Small intestine (tissue), 7 donors: ENCODE data around the gene GALM. TPM values are rescaled to one million over a fixed set of nuclear protein-coding genes. Genes with fewer than 3 reads are reported as not detected.
"Not testable (repeated sequence)": the region's sequence is repeated elsewhere in the genome, so short reads cannot be mapped to it uniquely, and the experiment has no call there.

Source experiments
- DNase-seq, 2 donors: peaks; one replicate each; pipeline versions ENCODE4 v3.0.0 to v3.0.0-alpha.2; 2013
- FAIRE-seq: peaks from 2 replicates; lab custom pipeline; 2012; peaks lifted over from hg19 to GRCh38; lab: Jason Lieb, UNC
- H3K27ac ChIP-seq, 3 donors: one replicate each; pipeline ENCODE4 v1.5.1; 2013; ENCODE audit warnings: low read length in 2 of 3, mild to moderate bottlenecking in 2 of 3, control low read depth in 1 of 3, inconsistent platforms in 1 of 3, low read depth in 1 of 3, moderate library complexity in 1 of 3
- H3K27me3 ChIP-seq, 3 donors: one replicate each; pipeline ENCODE4 v1.6.1; 2013; ENCODE audit warnings: low read length in 3 of 3, inconsistent platforms in 1 of 3; ENCODE audit not compliant: control insufficient read depth in 3 of 3, insufficient read depth in 3 of 3
- H3K36me3 ChIP-seq, 3 donors: one replicate each; pipeline ENCODE4 v1.6.1; 2013; ENCODE audit warnings: low read length in 3 of 3, inconsistent platforms in 1 of 3, low read depth in 1 of 3, mild to moderate bottlenecking in 1 of 3, moderate library complexity in 1 of 3; ENCODE audit not compliant: control insufficient read depth in 3 of 3, insufficient read depth in 2 of 3
- H3K4me1 ChIP-seq, 3 donors: one replicate each; pipeline ENCODE4 v1.6.1; 2013; ENCODE audit warnings: low read length in 2 of 3, inconsistent platforms in 1 of 3, low read depth in 1 of 3, mild to moderate bottlenecking in 1 of 3, moderate library complexity in 1 of 3; ENCODE audit not compliant: control insufficient read depth in 3 of 3, insufficient read depth in 2 of 3
- H3K4me3 ChIP-seq, 3 donors: one replicate each; pipeline ENCODE4 v1.5.1; 2013; ENCODE audit warnings: low read length in 3 of 3, control low read depth in 1 of 3, inconsistent platforms in 1 of 3, low read depth in 1 of 3, mild to moderate bottlenecking in 1 of 3, moderate library complexity in 1 of 3
- H3K9me3 ChIP-seq, 2 donors: one replicate each; pipeline ENCODE4 v1.6.1; 2013; ENCODE audit warnings: low read depth in 1 of 2, low read length in 1 of 2; ENCODE audit not compliant: control insufficient read depth in 2 of 2, insufficient read depth in 1 of 2
- WGBS, 3 donors: extraction: QIAGEN DNeasy Blood & Tissue Kit; methylation state at CpG; one replicate each; pipeline ENCODE4 v1.1.7; 2013; 5-methylcytosine and 5-hydroxymethylcytosine counted together
- polyA plus RNA-seq, 4 donors: library from polyadenylated mRNA; stranded (reverse) in 3 of 4; unstranded in 1 of 4; fragments of 200-250 nt in 3 of 4; fragments of 120-200 nt in 1 of 4; gene quantifications; one replicate each; pipeline versions ENCODE4 v1.2.1 to v1.2.3, GENCODE V29; 2013
- donor health status: healthy with polysubstance abuse.
- donor health status: control.
- donor health status: control.
- donor health status: Bipolar disorder and iron deficiency.
- donor health status: healthy.

Gene GALM
- polyA plus RNA-seq, 4 donors: 48.6 to 148 (median 82.9) TPM

GRCh38 chr2:38737000-38737698, 71.2 kb downstream of the GALM start:
- peak overlapping the region in 1 of 3 donors; percentile 83 for H3K27ac ChIP-seq
- not testable (repeated sequence) for DNase-seq, H3K27me3 ChIP-seq, H3K4me1 ChIP-seq, H3K9me3 ChIP-seq, FAIRE-seq, H3K4me3 ChIP-seq
- 74 to 91% (median 84%) methylated on average over 11 of the region's 11 CpGs for WGBS, 3 donors
- H3K36me3 ChIP-seq: peaks cover 0 to 40% (median 4%) of the 10 kb centered on the region in 3 donors

DNA sequence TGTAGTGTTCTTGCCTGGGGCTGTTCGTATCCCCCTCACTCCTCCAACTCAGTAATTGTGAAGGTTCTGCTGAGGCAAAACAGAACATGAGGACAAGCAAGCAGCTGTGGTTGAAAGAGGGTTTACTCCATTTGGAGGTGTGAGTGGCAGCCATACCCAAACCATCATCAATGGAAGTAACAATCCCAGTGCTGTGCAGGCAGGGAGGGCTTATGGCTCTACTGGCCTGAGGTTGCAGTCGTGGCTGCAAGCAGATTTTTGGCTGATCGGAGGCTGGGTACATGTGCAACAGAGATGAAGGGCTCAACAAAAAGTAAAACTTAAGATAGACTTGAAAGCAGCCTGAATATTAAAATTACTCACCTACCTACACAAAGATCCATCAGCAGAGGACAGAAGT, 72.0 kb downstream of the GALM start:
- WGBS, 3 donors: 84 to 93% (median 88%) methylated on average over 3 of the region's 3 CpGs
- Histone ChIP-seq H3K4me1 (peaks cover 0 to 10% (median 5%) of the 10 kb centered on the region in 3 donors), H3K36me3 (peaks cover 0 to 40% (median 0%) of the 10 kb centered on the region in 3 donors), H3K4me3 (no peak overlapping the region), H3K27ac (peak overlapping the region in 1 of 3 donors; percentile 83), H3K27me3 (no peaks in the 10 kb centered on the region), H3K9me3 (no peaks in the 10 kb centered on the region)
- DNase-seq (no peak), FAIRE-seq (no peak)

DNA sequence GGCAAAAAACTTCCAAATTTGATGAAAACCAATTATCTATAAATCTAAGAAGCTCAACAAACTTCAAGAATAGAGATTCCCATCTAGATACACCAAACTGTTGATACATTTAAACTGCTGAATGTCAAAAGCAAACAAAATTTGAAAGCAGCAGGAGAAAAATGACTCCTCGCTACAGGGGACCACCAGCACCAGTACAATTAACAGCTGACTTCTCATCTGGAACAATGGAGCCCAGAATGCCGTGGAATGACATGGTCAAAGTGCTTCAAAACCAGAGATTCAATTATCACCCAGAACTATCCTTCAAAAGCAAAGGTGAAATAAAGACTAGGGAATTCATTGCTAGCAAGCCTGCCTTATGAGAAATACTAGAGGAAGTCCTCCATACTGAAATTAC, 73.6 kb downstream of the GALM start:
- FAIRE-seq (no peak), DNase-seq (no peak)
- no peak overlapping the region for H3K4me3 ChIP-seq
- H3K27me3 ChIP-seq: no peaks in the 10 kb centered on the region
- H3K36me3 ChIP-seq: peaks cover 0 to 25% (median 9%) of the 10 kb centered on the region in 3 donors
- H3K27ac ChIP-seq: no peak overlapping the region
- H3K4me1 ChIP-seq: peaks cover 3 to 10% (median 5%) of the 10 kb centered on the region in 3 donors
- WGBS, 3 donors: 97 to 100% (median 98%) methylated on average over 2 of the region's 2 CpGs
- no peaks in the 10 kb centered on the region for H3K9me3 ChIP-seq

- Histone ChIP-seq H3K4me3 (no peak overlapping the region), H3K4me1 (peaks cover 2 to 3% (median 3%) of the 10 kb centered on the region in 3 donors), H3K27me3 (no peaks in the 10 kb centered on the region), H3K36me3 (peaks cover 5 to 29% (median 16%) of the 10 kb centered on the region in 3 donors), H3K9me3 (no peaks in the 10 kb centered on the region), H3K27ac (peak overlapping the region in 2 of 3 donors; percentile 7 to 17)
- DNase-seq: peak; percentile 56 to 62
- 41 to 60% (median 46%) methylated on average over 11 of the region's 11 CpGs for WGBS, 3 donors
- no peak for FAIRE-seq
Measured at GRCh38 chr2:38740851-38741731, 75.2 kb downstream of the GALM start.

DNA sequence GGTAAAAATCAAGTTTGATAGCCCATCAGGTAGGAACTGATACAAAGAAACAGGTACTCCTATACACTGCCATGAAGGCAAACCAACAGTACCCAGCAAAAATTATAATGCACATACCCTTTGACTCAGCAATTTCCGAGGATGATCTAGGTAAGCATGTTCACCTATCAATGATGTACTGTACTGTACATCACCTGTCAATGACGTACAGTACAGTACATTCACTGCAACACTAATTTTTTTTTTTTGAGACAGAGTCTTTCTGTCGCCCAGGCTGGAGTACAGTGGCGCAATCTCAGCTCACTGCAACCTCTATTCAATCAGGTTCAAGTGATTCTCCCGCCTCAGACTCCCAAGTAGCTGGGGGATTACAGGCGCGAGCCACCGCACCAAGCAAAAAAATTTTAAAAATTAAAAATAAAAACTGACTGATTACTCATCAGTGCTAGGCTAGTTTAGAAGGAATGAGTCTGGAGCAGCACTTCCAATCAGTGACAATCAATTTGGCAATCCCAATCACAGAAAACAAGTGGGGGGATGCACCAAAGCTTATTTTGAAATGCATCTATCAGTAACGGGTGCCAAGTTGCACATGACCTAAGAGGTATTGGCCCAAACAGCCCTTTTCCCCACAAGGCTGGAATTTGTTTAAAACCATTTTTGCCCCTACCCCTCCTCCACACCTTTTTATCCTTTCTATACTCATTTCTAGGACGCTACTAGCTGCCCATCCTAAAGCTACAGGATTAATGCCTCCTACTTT, 77.1 kb downstream of the GALM start:
- H3K9me3 ChIP-seq: no peaks in the 10 kb centered on the region
- FAIRE-seq (no peak), DNase-seq (no peak)
- peaks cover 0 to 5% (median under 1%) of the 10 kb centered on the region in 3 donors for H3K4me1 ChIP-seq
- no peaks in the 10 kb centered on the region for H3K27me3 ChIP-seq
- H3K4me3 ChIP-seq: no peak overlapping the region
- no peak overlapping the region for H3K27ac ChIP-seq
- peaks cover 13 to 27% (median 22%) of the 10 kb centered on the region in 3 donors for H3K36me3 ChIP-seq
- WGBS, 3 donors: 73 to 82% (median 75%) methylated on average over 10 of the region's 10 CpGs

GRCh38 chr2:38743672-38744398, 77.9 kb downstream of the GALM start:
- no peaks in the 10 kb centered on the region for H3K27me3 ChIP-seq
- H3K4me1 ChIP-seq: peaks cover 5 to 8% (median 7%) of the 10 kb centered on the region in 3 donors
- H3K27ac ChIP-seq: no peak overlapping the region
- H3K4me3 ChIP-seq: no peak overlapping the region
- no peaks in the 10 kb centered on the region for H3K9me3 ChIP-seq
- H3K36me3 ChIP-seq: peaks cover 19 to 29% (median 27%) of the 10 kb centered on the region in 3 donors
- DNase-seq: no peak
- WGBS, 3 donors: 83 to 91% (median 91%) methylated on average over 3 of the region's 3 CpGs
- no peak for FAIRE-seq

- Histone ChIP-seq H3K9me3 (no peaks in the 10 kb centered on the region), H3K27ac (no peak overlapping the region), H3K4me3 (no peak overlapping the region), H3K4me1 (peaks cover 5 to 11% (median 10%) of the 10 kb centered on the region in 3 donors), H3K36me3 (peaks cover 23 to 31% (median 30%) of the 10 kb centered on the region in 3 donors), H3K27me3 (no peaks in the 10 kb centered on the region)
- WGBS, 3 donors: 14 to 35% (median 19%) methylated on average over 2 of the region's 2 CpGs
- DNase-seq (no peak), FAIRE-seq (no peak)
Measured at GRCh38 chr2:38744399-38744780, 78.5 kb downstream of the GALM start.
